Activated CD4-positive, alpha-beta T cell treated with anti-CD3 and anti-CD28 coated beads for 24 hours (primary cell): ENCODE data around the gene EDC4.

Source experiments
- DNase-seq, 2 donors: peaks; one replicate each; pipeline ENCODE4 v3.0.0-alpha.2; 2020; ENCODE audit warnings: low read depth in 2 of 2

The EDC4 gene

DNA sequence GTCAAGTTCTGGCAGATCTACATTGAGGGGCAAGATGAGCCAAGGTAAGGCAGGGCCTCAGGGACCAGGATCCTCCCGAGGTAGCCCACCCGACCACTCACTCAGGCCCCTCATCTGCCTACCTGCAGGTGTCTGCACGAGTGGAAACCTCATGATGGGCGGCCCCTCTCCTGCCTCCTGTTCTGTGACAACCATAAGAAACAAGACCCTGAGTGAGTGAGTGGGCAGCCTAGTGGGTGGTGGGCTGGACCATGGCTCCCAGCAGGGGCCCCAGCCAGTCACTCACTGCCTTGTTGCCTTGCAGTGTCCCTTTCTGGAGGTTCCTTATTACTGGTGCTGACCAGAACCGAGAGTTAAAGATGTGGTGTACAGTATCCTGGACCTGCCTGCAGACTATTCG is 5.4 kb downstream of the EDC4 start:
- DNase-seq, result no peak

GRCh38 chr16:67878846-67879245 is 6.0 kb downstream of the EDC4 start:
- DNase-seq, result no peak

DNA sequence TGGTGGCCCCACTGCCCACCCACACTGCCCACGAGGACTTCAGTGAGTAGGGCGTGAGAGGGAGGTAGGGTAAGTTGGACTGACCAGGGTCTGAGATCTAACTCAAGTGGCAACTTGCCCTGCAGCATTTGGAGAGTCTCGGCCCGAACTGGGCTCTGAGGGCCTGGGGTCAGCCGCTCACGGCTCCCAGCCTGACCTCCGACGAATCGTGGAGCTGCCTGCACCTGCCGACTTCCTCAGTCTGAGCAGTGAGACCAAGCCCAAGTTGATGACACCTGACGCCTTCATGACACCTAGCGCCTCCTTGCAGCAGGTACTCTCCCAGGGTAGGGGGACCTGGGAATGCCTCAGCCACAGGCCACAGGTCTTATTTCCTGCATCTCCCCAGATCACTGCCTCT is 6.6 kb downstream of the EDC4 start:
- no peak for DNase-seq

GRCh38 chr16:67879936-67880335 is 7.1 kb downstream of the EDC4 start:
- no peak for DNase-seq

GRCh38 chr16:67880584-67880983 is 7.7 kb downstream of the EDC4 start:
- DNase-seq, result no peak

DNA sequence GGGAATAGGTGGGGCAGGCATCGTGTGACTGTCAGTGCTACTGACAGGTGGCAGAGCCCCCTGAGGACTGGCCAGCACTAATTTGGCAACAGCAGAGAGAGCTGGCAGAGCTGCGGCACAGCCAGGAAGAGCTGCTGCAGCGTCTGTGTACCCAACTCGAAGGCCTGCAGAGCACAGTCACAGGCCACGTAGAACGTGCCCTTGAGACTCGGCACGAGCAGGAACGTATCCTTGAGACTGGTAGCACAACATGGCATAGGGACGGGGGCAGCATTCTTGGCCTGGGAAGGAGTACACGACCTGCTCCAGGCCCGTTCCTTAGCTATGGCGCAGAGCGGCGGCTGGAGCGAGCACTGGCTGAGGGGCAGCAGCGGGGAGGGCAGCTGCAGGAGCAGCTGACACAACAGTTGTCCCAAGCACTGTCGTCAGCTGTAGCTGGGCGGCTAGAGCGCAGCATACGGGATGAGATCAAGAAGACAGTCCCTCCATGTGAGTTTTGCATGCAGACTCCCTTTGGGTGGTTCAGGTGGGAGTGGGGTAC is 8.8 kb downstream of the EDC4 start:
- DNase-seq, result no peak

GRCh38 chr16:67882374-67883145 is 9.7 kb downstream of the EDC4 start:
- DNase-seq, result no peak

DNA sequence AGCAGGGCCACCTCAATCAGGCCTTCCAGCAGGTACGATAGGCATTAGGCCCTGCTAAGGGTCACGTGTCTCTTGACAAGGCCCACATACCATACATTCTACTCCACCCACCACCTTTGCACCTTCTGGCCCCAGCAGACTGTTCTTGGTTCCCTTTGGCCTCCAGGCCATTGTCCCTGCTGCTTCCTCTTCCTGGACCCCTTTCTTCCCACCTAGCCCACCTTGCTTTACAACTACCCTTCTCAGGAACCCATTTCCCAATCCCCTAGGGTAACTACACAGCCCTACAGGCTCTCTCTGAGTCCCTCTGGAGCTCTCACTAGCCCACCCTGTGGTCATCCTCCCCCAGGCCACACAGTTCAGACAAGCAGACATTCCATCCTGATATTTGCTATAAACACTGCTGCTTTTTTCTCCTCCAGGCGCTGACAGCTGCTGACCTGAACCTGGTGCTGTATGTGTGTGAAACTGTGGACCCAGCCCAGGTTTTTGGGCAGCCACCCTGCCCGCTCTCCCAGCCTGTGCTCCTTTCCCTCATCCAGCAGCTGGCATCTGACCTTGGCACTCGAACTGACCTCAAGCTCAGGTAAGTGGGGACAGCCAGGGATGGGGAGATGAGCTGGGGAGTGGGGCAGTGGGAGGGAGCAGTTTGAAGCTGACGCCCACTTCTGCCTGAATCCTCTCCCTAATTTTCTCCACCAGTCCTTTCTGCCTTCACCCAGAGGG is 10.5 kb downstream of the EDC4 start:
- DNase-seq, result no peak

- peak; percentile 55 to 68 for DNase-seq
Measured at GRCh38 chr16:67883872-67884261, 11.0 kb downstream of the EDC4 start.

DNA sequence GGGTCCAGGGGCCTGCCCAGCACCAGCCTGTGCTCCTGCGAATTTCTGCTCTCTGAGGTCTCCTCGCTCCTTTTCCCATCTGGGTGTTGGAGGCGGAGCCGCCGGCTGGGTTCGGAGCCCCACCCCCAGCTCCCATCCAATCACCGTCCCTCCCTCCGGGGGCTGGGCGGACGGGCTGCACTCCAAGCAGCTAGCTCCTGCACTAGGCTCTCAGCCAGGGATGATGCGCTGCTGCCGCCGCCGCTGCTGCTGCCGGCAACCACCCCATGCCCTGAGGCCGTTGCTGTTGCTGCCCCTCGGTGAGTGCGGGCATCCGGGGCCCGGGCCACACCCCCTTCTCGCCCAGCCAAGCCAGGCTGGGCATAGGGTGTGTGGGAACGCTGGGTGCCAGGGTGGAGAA is 11.8 kb downstream of the EDC4 start, which contains the start of gene NRN1L:
TSS of gene NRN1L (plus strand) at position 202 of the 400 bp plus-strand sequence. CDS start at position 221, 19 bp downstream.
- no peak for DNase-seq

DNA sequence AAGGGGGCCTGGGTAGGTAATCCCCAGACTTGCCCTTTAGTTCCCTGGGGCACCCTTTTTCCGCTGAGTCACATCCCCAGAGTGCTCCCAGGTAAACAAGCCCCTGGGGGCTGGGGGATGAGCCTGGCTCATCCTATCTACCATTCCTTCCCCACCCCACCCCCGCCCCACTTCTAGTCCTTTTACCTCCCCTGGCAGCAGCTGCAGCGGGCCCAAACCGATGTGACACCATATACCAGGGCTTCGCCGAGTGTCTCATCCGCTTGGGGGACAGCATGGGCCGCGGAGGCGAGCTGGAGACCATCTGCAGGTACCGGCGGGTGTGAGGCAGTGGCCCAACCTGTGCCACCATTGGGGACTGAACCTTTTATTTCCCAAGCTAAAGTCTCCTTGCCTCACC is 12.7 kb downstream of the EDC4 start:
- DNase-seq, result no peak

DNA sequence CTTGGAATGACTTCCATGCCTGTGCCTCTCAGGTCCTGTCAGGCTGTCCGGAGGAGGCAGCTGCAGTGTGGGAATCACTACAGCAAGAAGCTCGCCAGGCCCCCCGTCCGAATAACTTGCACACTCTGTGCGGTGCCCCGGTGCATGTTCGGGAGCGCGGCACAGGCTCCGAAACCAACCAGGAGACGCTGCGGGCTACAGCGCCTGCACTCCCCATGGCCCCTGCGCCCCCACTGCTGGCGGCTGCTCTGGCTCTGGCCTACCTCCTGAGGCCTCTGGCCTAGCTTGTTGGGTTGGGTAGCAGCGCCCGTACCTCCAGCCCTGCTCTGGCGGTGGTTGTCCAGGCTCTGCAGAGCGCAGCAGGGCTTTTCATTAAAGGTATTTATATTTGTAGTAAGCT is 13.1 kb downstream of the EDC4 start:
- DNase-seq, result no peak

GRCh38 chr16:67886387-67886786 is 13.5 kb downstream of the EDC4 start:
- DNase-seq, result no peak

GRCh38 chr16:67888331-67888730 is 15.5 kb downstream of the EDC4 start:
- DNase-seq, result no peak

DNA sequence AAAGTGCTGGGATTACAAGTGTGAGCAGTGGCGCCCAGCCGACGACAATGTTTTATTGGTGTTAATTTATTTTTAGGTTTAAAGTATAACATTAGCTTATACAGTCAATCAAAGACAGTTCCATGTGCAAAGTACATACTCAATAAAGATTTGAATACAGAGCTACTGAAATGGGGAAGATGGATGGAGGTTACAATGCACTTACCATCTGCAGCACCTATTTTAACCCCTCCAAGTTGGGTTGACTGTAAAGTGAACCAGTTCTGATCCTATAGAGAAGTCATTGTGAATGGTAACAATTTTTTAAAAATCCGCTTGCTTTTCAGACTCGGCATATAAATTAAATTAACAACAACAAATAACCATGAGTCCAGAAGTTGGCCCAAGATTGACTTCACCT is 19.5 kb downstream of the EDC4 start:
- DNase-seq, result no peak

- peak; percentile 91 to 92 for DNase-seq
Measured at GRCh38 chr16:67892899-67893742, 20.3 kb downstream of the EDC4 start, which contains the start of gene PSKH1. TSS of gene PSKH1 (plus strand) at chr16:67893254. CDS start at chr16:67908750, 15,496 bp downstream.

DNA sequence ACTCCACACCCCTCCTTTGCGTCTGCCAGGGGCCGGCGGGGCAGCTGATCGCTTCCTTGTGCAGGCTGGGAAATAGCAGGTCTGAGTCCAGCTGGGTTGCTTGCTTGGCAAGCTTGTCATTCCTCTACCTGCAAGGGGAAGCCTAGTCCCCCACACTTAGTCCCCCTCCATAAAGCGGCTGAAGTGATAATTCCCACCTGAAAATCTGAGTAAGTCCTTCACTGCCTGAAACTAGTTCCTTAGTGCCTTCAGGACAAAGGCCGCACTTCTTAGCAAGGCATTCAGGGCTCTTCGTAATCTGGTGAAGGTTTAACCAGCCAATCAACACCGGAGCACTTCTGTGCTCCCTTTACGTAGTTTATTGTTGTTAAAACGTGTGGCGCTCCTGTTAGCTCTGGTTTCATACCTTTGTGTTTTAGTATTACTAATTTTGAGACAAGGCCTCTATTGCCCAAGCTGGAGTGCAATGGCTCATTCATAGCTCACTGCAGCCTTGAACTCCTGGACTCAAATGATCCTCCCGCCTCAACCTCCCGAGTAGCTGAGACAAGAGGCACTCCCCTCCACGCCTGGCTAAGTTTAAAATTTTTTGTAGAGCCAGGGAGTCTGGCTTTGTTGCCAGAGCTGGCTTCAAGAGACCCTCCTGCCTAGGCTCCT is 21.0 kb downstream of the EDC4 start:
- DNase-seq, result no peak

DNA sequence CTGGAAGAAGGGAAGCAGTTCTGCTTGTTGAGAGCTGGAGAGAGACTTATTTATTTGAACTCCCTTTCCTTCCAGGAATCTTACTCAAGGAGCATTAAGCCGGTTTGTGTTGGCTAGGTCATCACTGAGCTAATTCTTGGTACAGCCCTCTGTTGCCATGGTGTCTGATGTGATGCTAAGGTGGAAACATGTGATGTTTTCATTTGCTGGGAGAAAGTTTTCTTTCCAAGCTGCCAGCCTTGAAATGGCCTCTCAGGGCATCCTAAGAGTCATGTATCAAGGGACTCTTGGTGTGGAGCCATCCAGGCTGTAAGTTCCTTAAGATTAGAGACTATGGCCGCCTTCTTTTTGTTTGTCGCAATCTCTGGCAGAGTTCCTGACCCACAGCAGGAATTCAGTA is 24.4 kb downstream of the EDC4 start:
- DNase-seq, result no peak

DNA sequence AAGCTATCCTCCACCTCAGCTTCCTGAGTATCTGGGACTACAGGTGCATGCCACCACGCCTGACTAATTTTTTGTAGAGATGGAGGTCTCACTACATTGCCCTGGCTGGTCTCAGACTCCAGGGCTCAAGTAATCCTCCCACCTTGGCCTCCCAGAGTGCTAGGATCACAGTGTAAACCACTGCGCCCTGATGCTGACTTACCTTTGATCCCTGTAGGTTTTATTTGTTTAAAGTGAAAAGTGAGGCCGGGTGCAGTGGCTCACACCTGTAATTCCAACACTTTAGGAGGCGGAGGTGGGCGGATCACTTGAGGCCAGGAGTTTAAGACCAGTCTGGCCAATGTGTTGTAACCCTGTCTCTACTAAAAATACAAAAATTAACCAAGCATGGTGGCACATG is 28.9 kb downstream of the EDC4 start:
- no peak for DNase-seq

- DNase-seq, result no peak
Measured at GRCh38 chr16:67902831-67903230, 30.0 kb downstream of the EDC4 start.

DNA sequence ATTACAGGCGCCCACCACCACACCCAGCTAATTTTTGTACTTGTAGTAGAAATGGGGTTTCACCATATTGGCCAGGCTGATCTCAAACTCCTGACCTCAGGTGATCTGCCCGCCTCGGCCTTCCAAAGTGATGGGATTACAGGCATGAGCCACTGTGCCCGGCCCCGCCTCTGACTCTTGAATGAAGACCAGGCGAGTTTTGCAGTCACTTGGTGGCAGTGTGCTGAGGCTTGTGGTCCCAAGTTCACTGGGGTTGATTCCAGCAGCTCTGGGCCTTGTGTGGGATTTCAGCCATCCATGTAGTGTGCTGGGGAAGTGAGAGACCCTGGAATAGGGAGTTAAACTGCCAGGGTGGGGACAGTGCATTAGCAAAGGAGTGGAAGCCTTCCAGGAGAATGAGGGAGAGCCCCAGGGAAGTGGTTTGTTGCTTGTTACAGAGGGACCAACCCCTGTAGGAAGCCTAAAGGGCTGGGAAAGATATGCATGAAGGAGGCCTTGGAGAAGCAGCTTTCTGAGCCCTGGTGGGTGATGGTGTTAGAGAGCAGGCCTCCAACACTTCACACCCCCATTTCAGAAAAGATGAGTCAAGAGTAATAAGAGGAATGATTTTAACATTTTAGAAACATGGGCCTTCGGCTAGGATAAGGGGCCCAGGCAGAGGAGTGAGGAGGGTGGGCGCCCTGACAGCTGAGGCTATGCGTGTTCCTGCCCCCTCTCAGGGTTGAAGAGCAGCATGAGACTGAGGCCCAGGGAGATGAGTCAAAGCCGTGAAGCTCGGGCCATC is 34.7 kb downstream of the EDC4 start:
- no peak for DNase-seq
